Mesothelial cell of epicardium (in vitro differentiated cells): Measurements from ENCODE around the gene ZBTB47. TPM values are rescaled to one million over a fixed set of nuclear protein-coding genes. Genes with fewer than 3 reads are reported as not detected.

Experiments used
- DNase-seq, 2 experiments: peaks; one replicate each; pipeline ENCODE4 v3.0.0; 2021; ENCODE audit warnings: low spot score in 2 of 2; ENCODE audit not compliant: unreplicated experiment in 2 of 2
- H3K27ac Mint-ChIP-seq: 2 replicates; pipeline ENCODE4 v1.8.0; 2021; ENCODE audit warnings: mixed read lengths
- H3K27me3 Mint-ChIP-seq: 2 replicates; pipeline ENCODE4 v1.8.0; 2021; ENCODE audit warnings: low read depth, mixed read lengths
- H3K36me3 Mint-ChIP-seq: 2 replicates; pipeline ENCODE4 v1.8.0; 2021; ENCODE audit warnings: mixed read lengths
- H3K4me1 Mint-ChIP-seq: 2 replicates; pipeline ENCODE4 v1.8.0; 2021; ENCODE audit warnings: mixed read lengths
- H3K4me3 Mint-ChIP-seq: 2 replicates; pipeline ENCODE4 v1.8.0; 2021; ENCODE audit warnings: mild to moderate bottlenecking, moderate library complexity, mixed read lengths
- H3K9me3 Mint-ChIP-seq: 2 replicates; pipeline ENCODE4 v1.8.0; 2021; ENCODE audit warnings: mixed read lengths
- total RNA-seq: library from RNA; stranded (reverse); gene quantifications from 3 replicates; pipeline ENCODE4 v1.2.1, GENCODE V29; 2021
- TF ChIP-seq, protein P1 (sequence below): fragments of 200-600 bp; sonication (generic); IDR thresholded peaks from one replicate; pipeline ENCODE4 v1.5.0; 2021; ENCODE audit warnings: antibody characterized with exemption; ENCODE audit not compliant: unreplicated experiment

ZBTB47 gene
- 22.4 to 23.6 TPM (median 23.0 TPM) in 3 replicates for total RNA-seq

DNA sequence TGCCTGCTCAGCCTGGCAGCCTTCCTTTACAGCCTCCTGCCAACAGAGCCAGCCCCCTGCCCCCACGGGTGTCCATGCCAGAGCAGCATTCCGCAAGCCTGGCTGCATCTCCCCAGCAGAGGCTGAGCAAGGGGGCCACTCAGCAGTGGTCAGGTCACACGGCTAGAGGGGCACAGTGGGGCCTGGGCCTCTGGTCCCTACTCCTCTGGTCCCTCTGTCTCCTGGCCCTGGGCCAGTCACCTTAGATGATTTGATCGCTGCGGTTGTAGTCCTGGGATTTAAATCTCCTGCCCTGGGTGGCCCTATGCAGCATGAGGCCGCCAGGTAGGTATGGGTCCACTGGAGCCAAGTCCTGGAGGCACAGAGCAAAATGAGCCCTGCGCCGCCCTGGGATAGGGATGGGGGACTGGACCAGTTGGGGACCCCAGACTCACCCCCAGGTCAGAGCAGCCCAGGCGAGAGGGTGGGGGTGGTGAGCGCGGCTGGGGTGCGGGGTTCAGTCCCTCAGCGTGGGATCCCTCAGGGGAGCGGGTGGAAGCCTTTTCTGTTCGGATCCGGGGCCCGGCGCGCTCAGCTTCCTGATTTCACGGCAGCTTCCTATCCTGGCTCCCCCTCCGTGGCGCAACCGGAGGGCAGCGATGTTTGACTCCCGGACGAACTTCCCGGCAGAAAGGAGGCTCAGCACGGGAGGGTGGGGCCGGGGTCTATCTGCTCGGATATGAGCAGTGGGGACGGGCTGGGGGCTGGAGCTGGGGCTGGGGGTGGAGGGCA lies at the start of gene ZBTB47:
Gene ZBTB47 (plus strand): TSS at position 138 of the 771 bp plus-strand sequence. CDS start 4,659 bp downstream, outside the sequence.
- Mint-ChIP-seq H3K27me3 (no peaks in the 10 kb centered on the region), H3K9me3 (no peaks in the 10 kb centered on the region), H3K4me3 (peak within 1 kb of the TSS; percentile 94), H3K36me3 (peaks cover 5% of the 10 kb centered on the region), H3K4me1 (peaks cover 30% of the 10 kb centered on the region), H3K27ac (peak within 1 kb of the TSS; percentile 93)
- DNase-seq = peak in 1 of 2 experiments; percentile 53
- TF ChIP-seq, protein P1, sequence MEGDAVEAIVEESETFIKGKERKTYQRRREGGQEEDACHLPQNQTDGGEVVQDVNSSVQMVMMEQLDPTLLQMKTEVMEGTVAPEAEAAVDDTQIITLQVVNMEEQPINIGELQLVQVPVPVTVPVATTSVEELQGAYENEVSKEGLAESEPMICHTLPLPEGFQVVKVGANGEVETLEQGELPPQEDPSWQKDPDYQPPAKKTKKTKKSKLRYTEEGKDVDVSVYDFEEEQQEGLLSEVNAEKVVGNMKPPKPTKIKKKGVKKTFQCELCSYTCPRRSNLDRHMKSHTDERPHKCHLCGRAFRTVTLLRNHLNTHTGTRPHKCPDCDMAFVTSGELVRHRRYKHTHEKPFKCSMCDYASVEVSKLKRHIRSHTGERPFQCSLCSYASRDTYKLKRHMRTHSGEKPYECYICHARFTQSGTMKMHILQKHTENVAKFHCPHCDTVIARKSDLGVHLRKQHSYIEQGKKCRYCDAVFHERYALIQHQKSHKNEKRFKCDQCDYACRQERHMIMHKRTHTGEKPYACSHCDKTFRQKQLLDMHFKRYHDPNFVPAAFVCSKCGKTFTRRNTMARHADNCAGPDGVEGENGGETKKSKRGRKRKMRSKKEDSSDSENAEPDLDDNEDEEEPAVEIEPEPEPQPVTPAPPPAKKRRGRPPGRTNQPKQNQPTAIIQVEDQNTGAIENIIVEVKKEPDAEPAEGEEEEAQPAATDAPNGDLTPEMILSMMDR = no peak

DNA sequence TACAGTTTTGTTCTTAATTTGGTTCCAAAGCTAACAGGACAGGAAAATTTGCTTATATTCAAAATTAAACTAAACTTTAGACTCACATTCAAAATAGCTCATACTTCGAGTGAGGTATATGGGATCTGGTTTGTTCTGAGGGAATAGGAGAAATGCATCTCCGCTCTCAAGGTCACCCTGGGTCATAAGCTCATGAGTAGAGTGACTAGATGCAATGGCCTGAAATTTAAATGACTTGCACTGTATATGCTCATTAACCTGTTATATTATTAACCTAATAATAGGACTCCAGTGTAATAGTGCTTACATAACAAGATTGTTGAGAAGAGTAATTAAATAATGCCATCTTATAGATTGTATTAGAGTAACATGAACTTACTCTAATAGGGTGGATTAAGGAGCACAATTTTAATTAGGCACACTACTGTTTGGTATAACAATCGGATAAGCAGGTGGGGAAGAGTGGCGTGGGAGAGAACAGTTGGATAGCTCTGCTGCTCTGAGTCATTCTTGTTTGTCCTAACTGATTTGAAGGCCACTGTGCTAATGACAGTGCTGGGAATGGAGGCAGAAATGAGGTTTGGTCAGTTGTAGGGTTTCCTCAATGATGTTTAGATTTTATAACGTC lies 47.8 kb upstream of the ZBTB47 start:
- H3K27me3 Mint-ChIP-seq = no peaks in the 10 kb centered on the region
- peaks cover 27% of the 10 kb centered on the region for H3K36me3 Mint-ChIP-seq
- no peak overlapping the region for H3K4me3 Mint-ChIP-seq
- TF ChIP-seq, protein P1 = no peak
- peaks cover 27% of the 10 kb centered on the region for H3K4me1 Mint-ChIP-seq
- H3K9me3 Mint-ChIP-seq = peaks cover 5% of the 10 kb centered on the region
- peak overlapping the region; percentile 11 for H3K27ac Mint-ChIP-seq
- DNase-seq = no peak

GRCh38 chr3:42608581-42608980 lies 44.9 kb upstream of the ZBTB47 start:
- peaks cover 26% of the 10 kb centered on the region for H3K36me3 Mint-ChIP-seq

GRCh38 chr3:42610976-42611375 lies 42.5 kb upstream of the ZBTB47 start:
- H3K4me3 Mint-ChIP-seq = no peak overlapping the region
- no peaks in the 10 kb centered on the region for H3K9me3 Mint-ChIP-seq
- DNase-seq = no peak
- H3K27me3 Mint-ChIP-seq = no peaks in the 10 kb centered on the region
- H3K36me3 Mint-ChIP-seq = peaks cover 18% of the 10 kb centered on the region
- H3K27ac Mint-ChIP-seq = no peak overlapping the region
- TF ChIP-seq, protein P1 = no peak
- H3K4me1 Mint-ChIP-seq = peaks cover 8% of the 10 kb centered on the region

More at GRCh38 chr3:42608581-42608980, 44.9 kb upstream of the ZBTB47 start:
- Mint-ChIP-seq H3K27me3 (no peaks in the 10 kb centered on the region), H3K9me3 (peaks cover 5% of the 10 kb centered on the region), H3K4me3 (no peak overlapping the region), H3K4me1 (peaks cover 16% of the 10 kb centered on the region), H3K27ac (peak overlapping the region; percentile 47)
- no peak for DNase-seq
- TF ChIP-seq, protein P1 = no peak

- DNase-seq = no peak
- H3K9me3 Mint-ChIP-seq = no peaks in the 10 kb centered on the region
- H3K36me3 Mint-ChIP-seq = peaks cover 17% of the 10 kb centered on the region
- H3K4me1 Mint-ChIP-seq = peaks cover 8% of the 10 kb centered on the region
- H3K27ac Mint-ChIP-seq = no peak overlapping the region
- TF ChIP-seq, protein P1 = no peak
- H3K4me3 Mint-ChIP-seq = no peak overlapping the region
- H3K27me3 Mint-ChIP-seq = no peaks in the 10 kb centered on the region
Measured at GRCh38 chr3:42612217-42612616, 41.3 kb upstream of the ZBTB47 start.
